ENCODE results near the gene COL16A1.

GRCh38 chr1:31723828-31724359, 20.1 kb upstream of the COL16A1 start:
- TF ChIP-seq CTCF (IDR thresholded peaks at IDR 0.05; ENCODE audit: low read depth, low read length, poor library complexity, severe bottlenecking) (no peak), EZH2phosphoT487 (IDR thresholded peaks at IDR 0.05; ENCODE audit: borderline replicate concordance, low read length) (no peak)

All from DOHH2 (cell line).